ENCODE measurements around the gene GPR26. TPM values are rescaled to one million over a fixed set of nuclear protein-coding genes. Genes with fewer than 3 reads are reported as not detected.

Gene GPR26
- total RNA-seq, 1 experiment from 2014 or later, result 0.07 TPM

GRCh38 chr10:123634221-123634620 lies 31.9 kb upstream of the GPR26 start:
- no peaks in the 10 kb centered on the region for H3K4me1 ChIP-seq (ENCODE audit: insufficient read depth, low read length)
- H4K8ac ChIP-seq (replicated peaks; ENCODE audit: insufficient read length, low read depth, low read length), result no peak overlapping the region
- H3K79me1 ChIP-seq (ENCODE audit: insufficient read depth, low read depth, low read length, poor library complexity, severe bottlenecking), result no peaks in the 10 kb centered on the region
- no peaks in the 10 kb centered on the region for H4K20me1 ChIP-seq (ENCODE audit: control insufficient read depth, insufficient read depth, insufficient read length)
- no peak overlapping the region for H3K4me2 ChIP-seq (ENCODE audit: insufficient read depth, insufficient read length, low read length)
- H2AFZ ChIP-seq (ENCODE audit: low read length), result no peak overlapping the region
- no peak overlapping the region for H3T11ph ChIP-seq (ENCODE audit: low read length)
- H3K18ac ChIP-seq (ENCODE audit: insufficient read length, low read depth, low read length), result no peak overlapping the region
- H3K14ac ChIP-seq (ENCODE audit: insufficient read depth, low read length), result no peak overlapping the region
- H2BK20ac ChIP-seq (ENCODE audit: low read depth, low read length, poor library complexity, severe bottlenecking), result no peak overlapping the region
- Mint-ChIP-seq H3K27ac (peak overlapping the region in 1 of 3 experiments; percentile 48; a peak in 1 of 7 replicates), H3K4me3 (no peak overlapping the region), H3K36me3 (ENCODE audit: insufficient read depth in 1 of 3, low read depth in 3 of 3) (peaks cover 0 to 3% (median 0%) of the 10 kb centered on the region in 3 experiments; a peak in 1 of 7 replicates), H3K9me3 (peaks cover 3 to 5% of the 10 kb centered on the region in 2 experiments), H3K27me3 (ENCODE audit: low read depth) (peaks cover 17% of the 10 kb centered on the region), H3K4me1 (peaks cover 6% of the 10 kb centered on the region in 2 experiments)
- H2BK120ac ChIP-seq (ENCODE audit: low read depth, low read length, poor library complexity, severe bottlenecking), result no peak overlapping the region
- H3K9me3 ChIP-seq (ENCODE audit: control insufficient read depth, low read depth, low read length), result no peaks in the 10 kb centered on the region
- TF ChIP-seq, protein P1, sequence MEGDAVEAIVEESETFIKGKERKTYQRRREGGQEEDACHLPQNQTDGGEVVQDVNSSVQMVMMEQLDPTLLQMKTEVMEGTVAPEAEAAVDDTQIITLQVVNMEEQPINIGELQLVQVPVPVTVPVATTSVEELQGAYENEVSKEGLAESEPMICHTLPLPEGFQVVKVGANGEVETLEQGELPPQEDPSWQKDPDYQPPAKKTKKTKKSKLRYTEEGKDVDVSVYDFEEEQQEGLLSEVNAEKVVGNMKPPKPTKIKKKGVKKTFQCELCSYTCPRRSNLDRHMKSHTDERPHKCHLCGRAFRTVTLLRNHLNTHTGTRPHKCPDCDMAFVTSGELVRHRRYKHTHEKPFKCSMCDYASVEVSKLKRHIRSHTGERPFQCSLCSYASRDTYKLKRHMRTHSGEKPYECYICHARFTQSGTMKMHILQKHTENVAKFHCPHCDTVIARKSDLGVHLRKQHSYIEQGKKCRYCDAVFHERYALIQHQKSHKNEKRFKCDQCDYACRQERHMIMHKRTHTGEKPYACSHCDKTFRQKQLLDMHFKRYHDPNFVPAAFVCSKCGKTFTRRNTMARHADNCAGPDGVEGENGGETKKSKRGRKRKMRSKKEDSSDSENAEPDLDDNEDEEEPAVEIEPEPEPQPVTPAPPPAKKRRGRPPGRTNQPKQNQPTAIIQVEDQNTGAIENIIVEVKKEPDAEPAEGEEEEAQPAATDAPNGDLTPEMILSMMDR (conservative IDR thresholded peaks at IDR 0.05), result no peak
- no peak overlapping the region for H4K5ac ChIP-seq (ENCODE audit: insufficient read length, low read depth, low read length)
- no peak overlapping the region for H3K9ac ChIP-seq (ENCODE audit: extremely low read depth, insufficient read length, low read length)
- no peaks in the 10 kb centered on the region for H3K79me2 ChIP-seq (ENCODE audit: insufficient read depth, low read length)
- H2BK5ac ChIP-seq (ENCODE audit: insufficient read length, low read length), result no peak overlapping the region
- H4K91ac ChIP-seq (ENCODE audit: insufficient read length, low read depth, low read length), result no peak overlapping the region
- H3K27me3 ChIP-seq (ENCODE audit: insufficient read depth, low read length), result no peaks in the 10 kb centered on the region
- H2BK12ac ChIP-seq (ENCODE audit: insufficient read length, low read depth, low read length), result no peak overlapping the region
- no peak for DNase-seq
- H3K56ac ChIP-seq (ENCODE audit: insufficient read length, low read depth, low read length), result no peak overlapping the region
- H2BK15ac ChIP-seq (ENCODE audit: low read depth, low read length), result no peak overlapping the region
- H2AK5ac ChIP-seq (ENCODE audit: insufficient read length, low read length), result no peak overlapping the region
- no peaks in the 10 kb centered on the region for H3K23me2 ChIP-seq (ENCODE audit: insufficient read length, low read depth, low read length, poor library complexity, severe bottlenecking)
- no peak overlapping the region for H3K4ac ChIP-seq (ENCODE audit: low read depth, low read length)
- no peak overlapping the region for H3K27ac ChIP-seq (ENCODE audit: insufficient read length, low read depth, low read length)
- WGBS (ENCODE audit: extremely low coverage, insufficient read length, low lambda C conversion rate), result no CpG with 5 or more reads among the region's 6 CpGs
- no peak overlapping the region for H3K23ac ChIP-seq (ENCODE audit: insufficient read length, low read depth, low read length)

All from H9 (cell line).